DOHH2 (cell line): ENCODE data around the gene DNAJC15.
"Not testable (repeated sequence)": the region's sequence is repeated elsewhere in the genome, so short reads cannot be mapped to it uniquely, and the experiment has no call there.

Source experiments
- EZH2phosphoT487 ChIP-seq: fragments of 200-600 bp; sonication (generic); IDR thresholded peaks from 2 replicates; pipeline ENCODE4 v1.6.1; 2017; ENCODE audit warnings: borderline replicate concordance, mild to moderate bottlenecking, antibody characterized with exemption, low read length, moderate library complexity, mixed read lengths
- TF ChIP-seq, protein P1 (sequence below): fragments of 200-600 bp; sonication (generic); IDR thresholded peaks from one replicate; pipeline ENCODE4 v1.5.1; 2014; ENCODE audit warnings: antibody characterized with exemption, mild to moderate bottlenecking, low read depth, low read length; ENCODE audit not compliant: poor library complexity, severe bottlenecking

GRCh38 chr13:43045302-43045773 is 22.0 kb downstream of the DNAJC15 start:
- TF ChIP-seq, protein P1, sequence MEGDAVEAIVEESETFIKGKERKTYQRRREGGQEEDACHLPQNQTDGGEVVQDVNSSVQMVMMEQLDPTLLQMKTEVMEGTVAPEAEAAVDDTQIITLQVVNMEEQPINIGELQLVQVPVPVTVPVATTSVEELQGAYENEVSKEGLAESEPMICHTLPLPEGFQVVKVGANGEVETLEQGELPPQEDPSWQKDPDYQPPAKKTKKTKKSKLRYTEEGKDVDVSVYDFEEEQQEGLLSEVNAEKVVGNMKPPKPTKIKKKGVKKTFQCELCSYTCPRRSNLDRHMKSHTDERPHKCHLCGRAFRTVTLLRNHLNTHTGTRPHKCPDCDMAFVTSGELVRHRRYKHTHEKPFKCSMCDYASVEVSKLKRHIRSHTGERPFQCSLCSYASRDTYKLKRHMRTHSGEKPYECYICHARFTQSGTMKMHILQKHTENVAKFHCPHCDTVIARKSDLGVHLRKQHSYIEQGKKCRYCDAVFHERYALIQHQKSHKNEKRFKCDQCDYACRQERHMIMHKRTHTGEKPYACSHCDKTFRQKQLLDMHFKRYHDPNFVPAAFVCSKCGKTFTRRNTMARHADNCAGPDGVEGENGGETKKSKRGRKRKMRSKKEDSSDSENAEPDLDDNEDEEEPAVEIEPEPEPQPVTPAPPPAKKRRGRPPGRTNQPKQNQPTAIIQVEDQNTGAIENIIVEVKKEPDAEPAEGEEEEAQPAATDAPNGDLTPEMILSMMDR: not testable (repeated sequence)
- not testable (repeated sequence) for TF ChIP-seq EZH2phosphoT487
